ENCODE data around the gene GZF1. TPM values are rescaled to one million over a fixed set of nuclear protein-coding genes. Genes with fewer than 3 reads are reported as not detected.
"Not testable (repeated sequence)": the region's sequence is repeated elsewhere in the genome, so short reads cannot be mapped to it uniquely, and the experiment has no call there.

Gene GZF1
- total RNA-seq, 4 donors from 2014 or later = 4.9 to 23.3 (median 13.3) TPM

DNA sequence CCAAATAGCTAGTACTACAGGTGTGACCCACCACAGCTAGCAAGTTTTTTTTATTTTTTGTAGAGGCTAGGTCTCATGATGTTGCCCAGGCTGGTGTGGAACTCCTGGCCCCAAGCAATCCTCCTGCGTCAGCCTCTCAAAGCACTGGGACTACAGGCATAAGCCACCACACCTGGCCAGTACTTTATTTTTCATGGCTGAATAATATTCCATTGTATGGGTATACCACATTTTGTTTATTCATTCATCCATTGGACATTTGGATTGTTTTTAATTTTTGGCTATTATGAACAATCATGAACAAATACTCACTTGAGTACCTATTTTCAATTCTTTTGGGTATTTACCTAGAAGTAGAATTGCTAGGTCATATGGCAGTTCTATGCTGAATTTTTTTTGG, 18.4 kb upstream of the GZF1 start:
- no peak for DNase-seq
- Histone ChIP-seq H3K4me3 (no peak overlapping the region), H3K4me1 (peaks cover 0 to 5% (median under 1%) of the 10 kb centered on the region in 4 donors), H3K9me3 (no peaks in the 10 kb centered on the region), H3K27me3 (no peaks in the 10 kb centered on the region), H3K27ac (no peak overlapping the region), H3K36me3 (no peaks in the 10 kb centered on the region)
- in situ Hi-C loops (cut with MboI; ENCODE audit: low pct_ligation_motif_present in 1 of 4, low pct_unique_long_range_greater_than_20kb in 1 of 4, low sequenced_read_pairs in 3 of 4) = loop anchor here in 3 of 4 donors (5.0 to 25.0 kb wide), 4 partner anchors 269 to 651 kb away; partner anchors contain the start of gene CST9 (in 1 of the 3)
- TF ChIP-seq, protein P1, sequence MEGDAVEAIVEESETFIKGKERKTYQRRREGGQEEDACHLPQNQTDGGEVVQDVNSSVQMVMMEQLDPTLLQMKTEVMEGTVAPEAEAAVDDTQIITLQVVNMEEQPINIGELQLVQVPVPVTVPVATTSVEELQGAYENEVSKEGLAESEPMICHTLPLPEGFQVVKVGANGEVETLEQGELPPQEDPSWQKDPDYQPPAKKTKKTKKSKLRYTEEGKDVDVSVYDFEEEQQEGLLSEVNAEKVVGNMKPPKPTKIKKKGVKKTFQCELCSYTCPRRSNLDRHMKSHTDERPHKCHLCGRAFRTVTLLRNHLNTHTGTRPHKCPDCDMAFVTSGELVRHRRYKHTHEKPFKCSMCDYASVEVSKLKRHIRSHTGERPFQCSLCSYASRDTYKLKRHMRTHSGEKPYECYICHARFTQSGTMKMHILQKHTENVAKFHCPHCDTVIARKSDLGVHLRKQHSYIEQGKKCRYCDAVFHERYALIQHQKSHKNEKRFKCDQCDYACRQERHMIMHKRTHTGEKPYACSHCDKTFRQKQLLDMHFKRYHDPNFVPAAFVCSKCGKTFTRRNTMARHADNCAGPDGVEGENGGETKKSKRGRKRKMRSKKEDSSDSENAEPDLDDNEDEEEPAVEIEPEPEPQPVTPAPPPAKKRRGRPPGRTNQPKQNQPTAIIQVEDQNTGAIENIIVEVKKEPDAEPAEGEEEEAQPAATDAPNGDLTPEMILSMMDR (IDR thresholded peaks at IDR 0.05) = no peak
- no peak for TF ChIP-seq POLR2A (IDR thresholded peaks at IDR 0.05)
- no peak for TF ChIP-seq EP300 (IDR thresholded peaks at IDR 0.05; ENCODE audit: low read depth)
- TF ChIP-seq POLR2AphosphoS5 (IDR thresholded peaks at IDR 0.05) = no peak
- intact Hi-C loops (cut with DNase I; ENCODE audit: low total_unique reads) = no loop called here
- WGBS, 2 donors (ENCODE audit: low coverage in 1 of 2) = 95 to 100% methylated on average over 1 of the region's 1 CpG

GRCh38 chr20:23344336-23344735, 17.6 kb upstream of the GZF1 start:
- WGBS, 2 donors (ENCODE audit: low coverage in 1 of 2) = 67 to 78% methylated on average over 3 to 5 of the region's 5 CpGs
- no peaks in the 10 kb centered on the region for H3K27me3 ChIP-seq
- no peaks in the 10 kb centered on the region for H3K9me3 ChIP-seq
- DNase-seq = no peak
- in situ Hi-C loops (cut with MboI; ENCODE audit: low pct_ligation_motif_present in 1 of 4, low pct_unique_long_range_greater_than_20kb in 1 of 4, low sequenced_read_pairs in 3 of 4) = loop anchor here in 3 of 4 donors (5.0 to 25.0 kb wide), 4 partner anchors 268 to 652 kb away; partner anchors contain the start of gene CST9 (in 1 of the 3)
- peaks cover 5 to 12% (median 7%) of the 10 kb centered on the region in 4 donors for H3K4me1 ChIP-seq
- intact Hi-C loops (cut with DNase I; ENCODE audit: low total_unique reads) = no loop called here
- H3K36me3 ChIP-seq = no peaks in the 10 kb centered on the region
- H3K4me3 ChIP-seq = no peak overlapping the region
- TF ChIP-seq POLR2A (IDR thresholded peaks at IDR 0.05) = no peak
- TF ChIP-seq, protein P1 (IDR thresholded peaks at IDR 0.05) = no peak
- no peak for TF ChIP-seq POLR2AphosphoS5 (IDR thresholded peaks at IDR 0.05)
- no peak for TF ChIP-seq EP300 (IDR thresholded peaks at IDR 0.05; ENCODE audit: low read depth)
- no peak overlapping the region for H3K27ac ChIP-seq

DNA sequence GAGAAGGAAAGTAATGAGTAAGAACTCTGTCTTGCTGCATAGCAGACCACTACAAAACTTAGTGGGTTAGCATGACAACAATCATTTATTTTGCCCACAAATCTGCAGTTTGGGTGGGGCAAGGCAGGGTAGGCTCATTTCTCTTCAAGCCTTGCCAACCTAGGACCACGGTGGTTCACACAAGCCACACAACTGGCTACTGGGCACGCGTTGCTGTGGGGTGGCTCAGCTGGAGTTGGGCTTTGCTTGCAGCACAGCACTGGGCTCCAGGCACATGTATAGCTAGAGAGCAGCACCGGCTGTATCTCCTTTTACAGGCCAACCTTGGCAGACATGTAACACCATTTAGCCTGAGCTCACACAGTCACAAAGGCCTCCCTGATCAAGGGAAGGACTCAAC, 16.0 kb upstream of the GZF1 start:
- Histone ChIP-seq H3K27me3 (no peaks in the 10 kb centered on the region), H3K27ac (no peak overlapping the region), H3K4me3 (no peak overlapping the region), H3K4me1 (peaks cover 8 to 16% (median 9%) of the 10 kb centered on the region in 4 donors), H3K36me3 (no peaks in the 10 kb centered on the region), H3K9me3 (no peaks in the 10 kb centered on the region)
- DNase-seq = no peak
- in situ Hi-C loops (cut with MboI; ENCODE audit: low pct_ligation_motif_present in 1 of 4, low pct_unique_long_range_greater_than_20kb in 1 of 4, low sequenced_read_pairs in 3 of 4) = loop anchor here in 2 of 4 donors (10.0 to 25.0 kb wide), 3 partner anchors 266 to 651 kb away; partner anchors contain the start of gene CST9 (in 1 of the 2)
- intact Hi-C loops (cut with DNase I; ENCODE audit: low total_unique reads) = no loop called here
- TF ChIP-seq, protein P1 (IDR thresholded peaks at IDR 0.05) = no peak
- no peak for TF ChIP-seq EP300 (IDR thresholded peaks at IDR 0.05; ENCODE audit: low read depth)
- 94% methylated on average over 4 of the region's 4 CpGs; no CpG with 5 or more reads in 1 of the 2 donors for WGBS, 2 donors (ENCODE audit: low coverage in 1 of 2)

- TF ChIP-seq, protein P1 (IDR thresholded peaks at IDR 0.05) = no peak
- TF ChIP-seq POLR2AphosphoS5 (IDR thresholded peaks at IDR 0.05) = no peak
- no peak for TF ChIP-seq EP300 (IDR thresholded peaks at IDR 0.05; ENCODE audit: low read depth)
- no peak for TF ChIP-seq POLR2A (IDR thresholded peaks at IDR 0.05)
- H3K9me3 ChIP-seq = no peaks in the 10 kb centered on the region
- intact Hi-C loops (cut with DNase I; ENCODE audit: low total_unique reads) (no loop called here), in situ Hi-C loops (cut with MboI; ENCODE audit: low pct_ligation_motif_present in 1 of 4, low pct_unique_long_range_greater_than_20kb in 1 of 4, low sequenced_read_pairs in 3 of 4) (loop anchor here in 2 of 4 donors (10.0 to 25.0 kb wide), 3 partner anchors 265 to 653 kb away; partner anchors contain the start of gene CST9 (in 1 of the 2))
- peaks cover 16 to 30% (median 18%) of the 10 kb centered on the region in 4 donors for H3K4me1 ChIP-seq
- no peak for DNase-seq
- no peaks in the 10 kb centered on the region for H3K27me3 ChIP-seq
- no peak overlapping the region for H3K4me3 ChIP-seq
- H3K27ac ChIP-seq = no peak overlapping the region
- no peaks in the 10 kb centered on the region for H3K36me3 ChIP-seq
- WGBS, 2 donors (ENCODE audit: low coverage in 1 of 2) = 92% methylated on average over 6 of the region's 6 CpGs; no CpG with 5 or more reads in 1 of the 2 donors
Measured at GRCh38 chr20:23347791-23348190, 14.2 kb upstream of the GZF1 start.

GRCh38 chr20:23348510-23348909, 13.5 kb upstream of the GZF1 start:
- peak overlapping the region in 3 of 4 donors; percentile 98 to 100 (median 99) for H3K27ac ChIP-seq
- DNase-seq; intact Hi-C loops (cut with DNase I; ENCODE audit: low total_unique reads); H3K9me3 ChIP-seq; H3K4me3 ChIP-seq; H3K27me3 ChIP-seq; H3K36me3 ChIP-seq: not testable (repeated sequence)
- peaks cover 16 to 30% (median 18%) of the 10 kb centered on the region in 4 donors for H3K4me1 ChIP-seq
- 48 to 85% methylated on average over 2 to 6 of the region's 6 CpGs for WGBS, 2 donors (ENCODE audit: low coverage in 1 of 2)
- in situ Hi-C loops (cut with MboI; ENCODE audit: low pct_ligation_motif_present in 1 of 4, low pct_unique_long_range_greater_than_20kb in 1 of 4, low sequenced_read_pairs in 3 of 4) = loop anchor here in 2 of 4 donors (10.0 to 25.0 kb wide), 3 partner anchors 264 to 654 kb away; partner anchors contain the start of gene CST9 (in 1 of the 2)

All from transverse colon (tissue), 4 donors.